ENCODE data around the gene VSX1.

Gene VSX1

GRCh38 chr20:25052255-25053194 lies 29.4 kb downstream of the VSX1 start:
- no peak for DNase-seq

DNA sequence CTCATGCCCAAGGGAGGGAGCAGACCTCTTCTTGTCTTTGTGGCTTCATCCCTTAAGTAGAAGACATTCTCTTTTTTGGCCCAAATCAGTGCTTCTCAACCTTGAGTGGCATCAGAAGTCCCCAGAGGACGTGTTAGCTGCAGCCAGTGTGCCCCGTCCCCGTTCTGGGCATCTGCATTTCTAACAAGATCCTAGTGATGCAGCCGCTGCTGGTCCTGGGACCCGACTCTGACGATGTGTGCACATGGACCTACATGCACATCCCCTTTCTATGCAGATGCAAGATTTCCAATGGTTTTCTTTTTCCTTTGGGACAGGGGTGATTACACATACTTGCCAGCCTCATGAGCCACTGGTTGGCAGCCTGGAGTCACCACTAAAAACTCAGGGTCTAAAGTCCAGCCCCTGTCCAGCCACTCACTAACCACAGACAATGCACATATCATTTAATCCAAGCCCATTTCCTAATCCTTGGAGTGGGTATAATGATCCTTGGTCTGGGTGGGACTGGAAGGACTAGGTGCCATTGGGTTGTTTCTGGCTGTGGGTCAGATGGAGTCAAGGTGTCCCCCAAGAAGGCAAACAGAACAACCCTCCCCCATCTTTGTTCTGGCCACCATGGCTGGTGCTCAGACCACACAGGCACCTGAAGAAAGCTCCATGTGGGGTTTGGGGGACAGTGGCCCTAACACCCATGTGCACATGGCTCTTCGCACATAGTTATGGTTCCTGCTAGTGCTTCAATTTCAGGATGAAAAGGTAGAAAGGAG lies 30.4 kb downstream of the VSX1 start:
- DNase-seq = no peak

DNA sequence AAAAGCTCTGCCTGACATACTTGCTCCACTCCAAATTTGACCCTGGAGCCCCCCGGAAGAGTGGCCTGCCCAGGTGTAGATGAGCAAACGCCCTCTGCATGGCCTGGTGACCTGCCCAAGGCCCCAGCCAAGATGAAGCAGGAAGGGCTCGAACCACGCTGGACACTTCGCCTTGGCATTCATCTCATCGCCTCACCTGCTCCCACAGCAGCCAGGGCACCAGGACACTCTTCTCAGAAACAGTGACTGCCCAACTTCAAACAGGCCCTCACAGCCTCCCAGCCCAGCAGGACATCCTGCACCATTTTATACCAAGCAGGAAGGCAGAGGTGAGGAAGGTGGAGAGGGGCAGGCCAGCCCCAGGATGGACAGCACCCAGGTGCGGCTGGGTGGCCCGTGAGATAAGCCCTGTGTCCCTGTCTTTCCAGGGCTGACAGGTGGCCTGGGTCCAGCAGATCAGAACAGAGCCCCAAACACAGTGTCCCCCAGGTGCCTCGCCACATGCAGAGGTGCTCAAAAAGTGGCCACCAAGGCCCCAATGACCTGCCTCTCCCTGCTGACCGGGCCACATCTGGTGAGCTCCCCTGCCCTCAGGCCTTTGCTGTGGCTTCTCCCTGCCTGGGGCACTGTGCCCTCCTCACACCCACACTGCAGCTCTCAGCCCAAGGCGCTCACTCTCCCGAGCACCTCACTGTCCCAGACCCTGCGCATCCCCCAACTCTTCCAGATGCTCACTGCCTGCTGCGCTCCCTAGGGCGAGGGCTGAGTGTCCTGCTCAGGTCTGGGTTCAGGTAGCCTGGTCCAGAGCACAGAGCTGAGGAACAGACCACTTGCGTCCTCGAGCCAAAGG lies 31.2 kb downstream of the VSX1 start:
- DNase-seq = no peak

DNA sequence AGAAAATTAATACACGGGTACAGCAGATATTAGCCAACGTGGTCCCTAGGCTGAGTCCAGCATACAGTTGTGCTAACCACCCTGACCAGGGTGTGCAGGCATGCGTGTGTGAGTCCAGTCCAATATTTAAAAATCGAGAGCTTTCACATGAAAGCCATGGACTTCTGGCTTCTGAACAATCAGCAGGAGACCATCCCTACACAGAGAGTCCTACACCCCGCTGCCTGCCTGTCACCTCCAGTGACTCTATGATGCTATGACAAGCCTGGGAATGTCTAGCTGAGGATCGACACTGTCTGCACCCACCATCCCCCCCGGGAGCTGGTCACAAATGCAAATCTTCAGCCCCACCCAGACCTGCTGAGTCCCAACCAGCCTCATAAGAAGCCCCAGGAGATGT lies 31.9 kb downstream of the VSX1 start:
- no peak for DNase-seq

GRCh38 chr20:25049261-25050060 lies 32.5 kb downstream of the VSX1 start:
- DNase-seq = no peak

GRCh38 chr20:25048519-25048952 lies 33.4 kb downstream of the VSX1 start:
- no peak for DNase-seq

GRCh38 chr20:25047766-25048165 lies 34.2 kb downstream of the VSX1 start:
- no peak for DNase-seq

- no peak for DNase-seq
Observed at GRCh38 chr20:25046736-25047666, 34.9 kb downstream of the VSX1 start.

DNA sequence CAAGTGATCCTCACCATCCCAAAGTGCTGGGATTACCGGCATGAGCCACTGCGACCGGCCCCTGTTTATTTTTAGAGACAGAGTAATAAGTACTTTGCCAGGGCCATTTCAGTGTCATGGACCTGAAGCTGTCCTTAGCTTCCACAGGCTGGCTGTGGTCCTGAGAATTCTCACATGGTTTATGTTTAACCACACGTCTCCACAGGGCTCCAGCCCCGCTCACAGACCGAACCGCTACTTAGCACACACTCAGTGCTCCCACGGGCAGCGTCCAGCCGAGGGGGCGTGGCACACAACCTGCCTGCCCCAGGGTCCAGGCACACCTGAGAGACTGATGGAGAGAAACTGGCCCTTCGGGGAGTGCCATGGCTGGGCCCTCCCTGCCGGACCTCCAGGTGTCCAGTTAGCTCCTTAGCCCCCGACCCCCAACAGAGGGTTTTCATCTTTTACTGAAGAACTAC lies 35.7 kb downstream of the VSX1 start:
- DNase-seq = no peak

- DNase-seq = no peak
Observed at GRCh38 chr20:25045343-25045712, 36.6 kb downstream of the VSX1 start.

GRCh38 chr20:25044660-25045342 lies 37.1 kb downstream of the VSX1 start:
- DNase-seq = no peak

GRCh38 chr20:25044261-25044560 lies 37.7 kb downstream of the VSX1 start:
- DNase-seq = no peak

- no peak for DNase-seq
Observed at GRCh38 chr20:25043499-25044260, 38.3 kb downstream of the VSX1 start.

GRCh38 chr20:25042531-25043498 lies 39.1 kb downstream of the VSX1 start:
- DNase-seq = peak; percentile 41

- no peak for DNase-seq
Observed at GRCh38 chr20:25041813-25042530, 40.0 kb downstream of the VSX1 start.

GRCh38 chr20:25040438-25040831 lies 41.5 kb downstream of the VSX1 start:
- DNase-seq = no peak

DNA sequence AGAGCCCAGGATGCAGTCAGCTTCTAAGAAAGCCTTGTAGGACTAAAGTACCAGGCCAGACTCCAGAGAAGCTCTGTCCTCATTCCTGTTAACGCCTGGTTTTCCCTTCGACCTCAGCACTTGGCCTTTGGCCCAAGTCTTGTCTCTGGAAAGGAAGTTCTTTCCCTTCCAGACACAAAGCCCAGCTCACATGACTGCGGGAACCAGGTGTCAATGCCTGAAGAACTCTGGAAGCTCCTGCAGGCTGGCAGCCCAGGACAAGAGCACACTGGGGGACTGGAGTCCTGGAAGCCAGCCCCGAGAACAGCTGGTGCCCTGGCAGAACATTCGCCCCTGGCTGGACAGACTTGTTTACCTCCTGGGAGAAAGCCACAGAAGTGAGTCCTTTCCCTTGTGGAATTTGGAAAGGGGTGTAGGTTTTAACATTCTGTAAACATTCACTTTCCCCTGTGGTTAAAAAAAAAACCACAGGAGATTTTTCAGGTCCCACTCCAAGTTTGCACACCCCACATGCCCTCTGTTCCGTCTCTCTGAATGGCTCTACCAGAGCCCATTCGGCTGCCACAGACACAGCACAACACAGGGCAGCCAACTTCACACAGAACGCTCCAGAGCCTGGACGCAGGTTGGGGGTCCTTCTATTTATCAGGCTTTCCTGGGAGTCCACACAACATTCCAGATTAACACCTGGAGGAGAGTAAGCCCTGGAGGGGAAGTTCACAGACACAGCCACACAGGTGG lies 42.1 kb downstream of the VSX1 start:
- no peak for DNase-seq

Measured in stimulated activated CD8-positive, alpha-beta memory T cell treated with anti-CD3 and anti-CD28 coated beads, Interleukin-4, amount 100 ng/mL, for 48 hours (primary cell).